Neural progenitor cell (in vitro differentiated cells): Measurements from ENCODE around the gene GRIN3B. TPM values are rescaled to one million over a fixed set of nuclear protein-coding genes. Genes with fewer than 3 reads are reported as not detected.

Source experiments
- DNase-seq: peaks from one replicate; pipeline ENCODE4 v3.0.0-alpha.2; 2016; ENCODE audit warnings: low spot score
- H2AFZ ChIP-seq: fragments of 200-600 bp; sonication (generic); replicated peaks from 2 replicates; pipeline ENCODE4 v1.6.1; 2016; ENCODE audit warnings: antibody characterized with exemption
- H3F3A ChIP-seq: fragments of 200-600 bp; sonication (generic); 2 replicates; pipeline ENCODE4 v1.6.1; 2016; ENCODE audit warnings: antibody characterized with exemption, low read depth
- H3K27ac ChIP-seq: fragments of 200-600 bp; sonication (generic); 2 replicates; pipeline ENCODE4 v1.5.1; 2016; ENCODE audit warnings: mild to moderate bottlenecking
- H3K27me3 ChIP-seq: fragments of 200-600 bp; sonication (generic); 2 replicates; pipeline ENCODE4 v1.6.1; 2016; ENCODE audit warnings: mild to moderate bottlenecking, moderate library complexity
- H3K36me3 ChIP-seq: fragments of 200-600 bp; sonication (generic); 2 replicates; pipeline ENCODE4 v1.5.1; 2016
- H3K4me1 ChIP-seq: fragments of 200-600 bp; sonication (generic); 2 replicates; pipeline ENCODE4 v1.6.1; 2016; ENCODE audit warnings: mixed run types
- H3K4me2 ChIP-seq: fragments of 200-600 bp; sonication (generic); 2 replicates; pipeline ENCODE4 v1.6.1; 2016
- H3K4me3 ChIP-seq: fragments of 200-600 bp; sonication (generic); 2 replicates; pipeline ENCODE4 v1.5.1; 2016
- H3K79me2 ChIP-seq: fragments of 200-600 bp; sonication (generic); 2 replicates; pipeline ENCODE4 v1.6.1; 2016; ENCODE audit warnings: low read depth
- H3K9ac ChIP-seq: fragments of 200-600 bp; sonication (generic); 2 replicates; pipeline ENCODE4 v1.6.1; 2016
- H3K9me3 ChIP-seq: fragments of 200-600 bp; sonication (generic); 2 replicates; pipeline ENCODE4 v1.5.1; 2016; ENCODE audit warnings: low read depth
- H4K20me1 ChIP-seq: fragments of 200-600 bp; sonication (generic); 2 replicates; pipeline ENCODE4 v1.6.1; 2016; ENCODE audit warnings: low read depth
- H3K27ac Mint-ChIP-seq: 3 replicates; pipeline ENCODE4 v1.8.0; 2021; ENCODE audit warnings: mixed read lengths
- H3K27me3 Mint-ChIP-seq: 2 replicates; pipeline ENCODE4 v1.8.0; 2022; ENCODE audit warnings: low read depth, mild to moderate bottlenecking, inconsistent platforms, moderate library complexity, mixed read lengths; ENCODE audit not compliant: insufficient read depth
- H3K36me3 Mint-ChIP-seq: 3 replicates; pipeline ENCODE4 v1.8.0; 2021; ENCODE audit warnings: mixed read lengths
- H3K4me1 Mint-ChIP-seq: 3 replicates; pipeline ENCODE4 v1.8.0; 2021; ENCODE audit warnings: mixed read lengths
- H3K4me3 Mint-ChIP-seq: 3 replicates; pipeline ENCODE4 v1.8.0; 2021; ENCODE audit warnings: mild to moderate bottlenecking, moderate library complexity, mixed read lengths
- H3K9me3 Mint-ChIP-seq: 3 replicates; pipeline ENCODE4 v1.8.0; 2020; ENCODE audit warnings: mixed read lengths
- EZH2 ChIP-seq: fragments of 200-600 bp; sonication (generic); IDR thresholded peaks from 2 replicates; pipeline ENCODE4 v1.6.1; 2017; ENCODE audit warnings: antibody characterized with exemption, mild to moderate bottlenecking, moderate library complexity
- EZH2phosphoT487 ChIP-seq: fragments of 200-600 bp; sonication (generic); IDR thresholded peaks from 2 replicates; pipeline ENCODE4 v1.6.1; 2017; ENCODE audit warnings: antibody characterized with exemption
- total RNA-seq: library from RNA; depleted of rRNA; stranded (reverse); fragments of >200 nt; gene quantifications from 2 replicates; pipeline ENCODE4 v1.2.3, GENCODE V29; 2015; ENCODE audit warnings: low replicate concordance
- TF ChIP-seq, protein P1 (sequence below): fragments of 200-600 bp; sonication (generic); IDR thresholded peaks from 2 replicates; pipeline ENCODE4 v1.5.1; 2017; ENCODE audit warnings: antibody characterized with exemption, mild to moderate bottlenecking

The GRIN3B gene
- total RNA-seq, 1 donor from 2014 or later: 5.9 TPM

GRCh38 chr19:1045247-1045603 is 45.0 kb downstream of the GRIN3B start:
- Mint-ChIP-seq H3K4me1 (peaks cover 17% of the 10 kb centered on the region), H3K27me3 (peaks cover 7% of the 10 kb centered on the region), H3K9me3 (no peaks in the 10 kb centered on the region), H3K36me3 (no peaks in the 10 kb centered on the region), H3K27ac (no peak overlapping the region), H3K4me3 (no peak overlapping the region)
- peak; percentile 60 for DNase-seq
- H3K4me3 ChIP-seq: no peak overlapping the region
- no peak overlapping the region for H3K4me2 ChIP-seq
- peaks cover 10% of the 10 kb centered on the region for H3F3A ChIP-seq
- H2AFZ ChIP-seq: no peak overlapping the region
- no peaks in the 10 kb centered on the region for H3K36me3 ChIP-seq
- H3K27ac ChIP-seq: no peak overlapping the region
- H3K4me1 ChIP-seq: peaks cover 4% of the 10 kb centered on the region
- H3K79me2 ChIP-seq: no peaks in the 10 kb centered on the region
- no peak overlapping the region for H3K9ac ChIP-seq
- H3K9me3 ChIP-seq: no peaks in the 10 kb centered on the region
- no peaks in the 10 kb centered on the region for H3K27me3 ChIP-seq
- TF ChIP-seq, protein P1, sequence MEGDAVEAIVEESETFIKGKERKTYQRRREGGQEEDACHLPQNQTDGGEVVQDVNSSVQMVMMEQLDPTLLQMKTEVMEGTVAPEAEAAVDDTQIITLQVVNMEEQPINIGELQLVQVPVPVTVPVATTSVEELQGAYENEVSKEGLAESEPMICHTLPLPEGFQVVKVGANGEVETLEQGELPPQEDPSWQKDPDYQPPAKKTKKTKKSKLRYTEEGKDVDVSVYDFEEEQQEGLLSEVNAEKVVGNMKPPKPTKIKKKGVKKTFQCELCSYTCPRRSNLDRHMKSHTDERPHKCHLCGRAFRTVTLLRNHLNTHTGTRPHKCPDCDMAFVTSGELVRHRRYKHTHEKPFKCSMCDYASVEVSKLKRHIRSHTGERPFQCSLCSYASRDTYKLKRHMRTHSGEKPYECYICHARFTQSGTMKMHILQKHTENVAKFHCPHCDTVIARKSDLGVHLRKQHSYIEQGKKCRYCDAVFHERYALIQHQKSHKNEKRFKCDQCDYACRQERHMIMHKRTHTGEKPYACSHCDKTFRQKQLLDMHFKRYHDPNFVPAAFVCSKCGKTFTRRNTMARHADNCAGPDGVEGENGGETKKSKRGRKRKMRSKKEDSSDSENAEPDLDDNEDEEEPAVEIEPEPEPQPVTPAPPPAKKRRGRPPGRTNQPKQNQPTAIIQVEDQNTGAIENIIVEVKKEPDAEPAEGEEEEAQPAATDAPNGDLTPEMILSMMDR: no peak
- TF ChIP-seq EZH2: no peak
- TF ChIP-seq EZH2phosphoT487: no peak
- peaks cover 15% of the 10 kb centered on the region for H4K20me1 ChIP-seq

GRCh38 chr19:1046117-1046626 is 46.0 kb downstream of the GRIN3B start:
- no peaks in the 10 kb centered on the region for H3K79me2 ChIP-seq
- no peak for DNase-seq
- no peaks in the 10 kb centered on the region for H3K27me3 ChIP-seq
- TF ChIP-seq EZH2phosphoT487: no peak
- TF ChIP-seq EZH2: no peak
- TF ChIP-seq, protein P1: no peak
- Mint-ChIP-seq H3K4me3 (peak overlapping the region; percentile 38), H3K36me3 (no peaks in the 10 kb centered on the region), H3K27me3 (peaks cover 4% of the 10 kb centered on the region), H3K27ac (no peak overlapping the region), H3K9me3 (no peaks in the 10 kb centered on the region), H3K4me1 (peaks cover 9% of the 10 kb centered on the region)
- H3F3A ChIP-seq: peaks cover 7% of the 10 kb centered on the region
- H3K9me3 ChIP-seq: no peaks in the 10 kb centered on the region
- no peak overlapping the region for H3K4me2 ChIP-seq
- H4K20me1 ChIP-seq: peaks cover 8% of the 10 kb centered on the region
- no peak overlapping the region for H2AFZ ChIP-seq
- no peak overlapping the region for H3K9ac ChIP-seq
- H3K36me3 ChIP-seq: no peaks in the 10 kb centered on the region
- H3K27ac ChIP-seq: no peak overlapping the region
- peaks cover 3% of the 10 kb centered on the region for H3K4me1 ChIP-seq
- no peak overlapping the region for H3K4me3 ChIP-seq

GRCh38 chr19:1046836-1047695 is 46.8 kb downstream of the GRIN3B start:
- Histone ChIP-seq H3K27me3 (no peaks in the 10 kb centered on the region), H3K4me1 (no peaks in the 10 kb centered on the region), H3K9ac (no peak overlapping the region), H3K36me3 (no peaks in the 10 kb centered on the region), H3K4me2 (no peak overlapping the region), H3K9me3 (no peaks in the 10 kb centered on the region), H4K20me1 (peaks cover 3% of the 10 kb centered on the region), H3K79me2 (no peaks in the 10 kb centered on the region), H3F3A (peaks cover 8% of the 10 kb centered on the region), H2AFZ (no peak overlapping the region), H3K4me3 (no peak overlapping the region), H3K27ac (no peak overlapping the region)
- no peak overlapping the region for H3K27ac Mint-ChIP-seq
- no peaks in the 10 kb centered on the region for H3K9me3 Mint-ChIP-seq
- no peaks in the 10 kb centered on the region for H3K36me3 Mint-ChIP-seq
- H3K27me3 Mint-ChIP-seq: peaks cover 7% of the 10 kb centered on the region
- TF ChIP-seq, protein P1: no peak
- TF ChIP-seq EZH2: no peak
- no peak for TF ChIP-seq EZH2phosphoT487
- peaks cover 10% of the 10 kb centered on the region for H3K4me1 Mint-ChIP-seq
- no peak for DNase-seq
- H3K4me3 Mint-ChIP-seq: no peak overlapping the region
